GM18520 (cell line): ENCODE measurements around the gene APAF1.

Experiments
- ATAC-seq: cut with Tn5 transposase; IDR thresholded peaks from one replicate; pipeline ENCODE4 v1.9.1; 2021; ENCODE audit not compliant: unreplicated experiment

APAF1 gene

GRCh38 chr12:98669751-98670150 is 24.7 kb downstream of the APAF1 start:
- no peak for ATAC-seq

DNA sequence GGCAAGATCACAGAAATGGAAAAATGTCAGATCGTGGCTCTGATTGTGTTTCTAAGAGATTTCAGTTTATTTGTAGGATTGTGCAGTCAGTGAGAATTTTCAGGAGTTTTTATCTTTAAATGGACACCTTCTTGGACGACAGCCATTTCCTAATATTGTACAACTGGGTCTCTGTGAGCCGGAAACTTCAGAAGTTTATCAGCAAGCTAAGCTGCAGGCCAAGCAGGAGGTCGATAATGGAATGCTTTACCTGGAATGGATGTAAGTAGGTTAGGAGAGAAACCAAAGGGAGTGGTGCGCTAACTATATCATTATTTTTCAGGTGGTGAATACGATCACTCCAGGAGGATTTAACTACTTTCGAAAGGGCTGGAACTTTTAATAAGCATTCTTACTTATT is 26.4 kb downstream of the APAF1 start:
- no peak for ATAC-seq

GRCh38 chr12:98674841-98675240 is 29.8 kb downstream of the APAF1 start:
- ATAC-seq = no peak

DNA sequence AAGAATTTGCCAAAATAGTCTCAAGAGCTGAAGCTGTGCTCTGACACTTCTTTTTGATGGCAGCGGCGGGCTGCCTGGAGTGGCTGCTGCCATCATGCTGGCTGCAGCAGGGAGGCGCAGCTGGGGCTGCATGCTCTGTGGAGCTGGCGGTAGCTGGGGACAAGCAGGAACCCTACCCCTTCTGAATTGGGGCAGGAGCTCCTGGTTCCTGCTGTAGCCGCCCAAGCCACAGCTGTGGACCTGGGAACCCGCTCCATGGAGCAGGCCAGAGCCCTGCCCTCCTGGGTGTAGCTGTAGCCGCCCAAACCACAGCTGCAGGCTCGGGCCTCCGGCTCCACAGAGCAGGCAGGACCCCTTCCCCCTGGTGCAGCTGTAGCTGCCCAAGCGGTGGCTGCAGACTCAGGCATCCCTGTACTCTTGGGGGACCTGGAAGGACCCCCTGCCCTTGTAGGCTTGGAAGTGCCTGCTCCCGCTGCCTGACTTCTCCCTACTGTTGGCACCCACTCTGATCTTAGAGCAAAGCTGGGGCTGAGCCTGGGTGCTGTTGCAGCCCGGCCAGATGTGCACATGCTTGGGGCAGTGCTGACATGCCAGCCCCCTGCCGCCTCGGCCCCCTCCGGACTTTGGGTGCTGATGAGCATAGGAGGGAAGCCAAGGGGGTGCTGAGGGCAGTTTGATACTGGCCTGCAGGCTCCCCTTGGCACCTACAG is 33.3 kb downstream of the APAF1 start:
- ATAC-seq = no peak

GRCh38 chr12:98678946-98679610 is 34.0 kb downstream of the APAF1 start:
- ATAC-seq = no peak

GRCh38 chr12:98679611-98680005 is 34.5 kb downstream of the APAF1 start:
- no peak for ATAC-seq

- ATAC-seq = no peak
Observed at GRCh38 chr12:98684199-98684598, 39.1 kb downstream of the APAF1 start.

GRCh38 chr12:98686603-98687002 is 41.5 kb downstream of the APAF1 start:
- no peak for ATAC-seq

DNA sequence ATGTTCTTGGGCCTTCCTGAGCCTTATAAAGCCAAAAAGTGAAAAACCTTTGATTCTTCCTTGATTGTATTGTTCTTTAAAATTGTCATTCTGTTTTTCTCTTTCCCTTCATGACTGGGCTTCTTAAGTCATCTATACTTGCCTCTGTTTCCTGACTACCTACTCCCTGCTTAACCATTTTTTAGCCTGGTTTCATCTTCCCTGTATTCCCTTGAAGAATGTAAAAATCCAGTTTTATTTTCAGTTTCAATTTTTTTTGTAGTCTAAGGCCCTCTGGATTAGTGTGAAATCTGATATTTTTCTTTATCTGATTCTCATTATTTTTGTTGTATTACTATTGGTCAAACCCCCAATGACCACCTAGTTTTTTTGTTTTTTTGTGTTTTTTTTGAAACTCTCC is 46.3 kb downstream of the APAF1 start:
- ATAC-seq = no peak

- ATAC-seq = no peak
Observed at GRCh38 chr12:98696036-98696646, 51.1 kb downstream of the APAF1 start.

DNA sequence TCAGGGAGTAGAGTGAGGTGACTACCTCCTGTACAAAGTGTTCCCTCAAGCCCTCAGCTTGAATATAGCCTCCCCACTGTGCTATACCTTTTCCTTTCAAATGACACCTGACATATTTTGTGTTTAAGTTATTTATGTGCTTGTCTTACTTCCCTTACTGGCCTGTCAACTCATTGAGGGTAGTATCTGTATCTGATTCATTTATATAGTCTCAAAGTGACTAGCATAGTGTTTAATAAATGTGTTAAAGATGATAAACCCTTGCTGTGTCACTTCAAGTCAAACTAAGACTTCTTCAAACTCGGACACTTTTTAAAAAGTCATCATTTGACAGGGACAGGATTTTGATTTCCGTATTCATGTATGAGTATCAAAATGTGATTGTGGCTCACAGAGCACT is 52.1 kb downstream of the APAF1 start:
- ATAC-seq = no peak

DNA sequence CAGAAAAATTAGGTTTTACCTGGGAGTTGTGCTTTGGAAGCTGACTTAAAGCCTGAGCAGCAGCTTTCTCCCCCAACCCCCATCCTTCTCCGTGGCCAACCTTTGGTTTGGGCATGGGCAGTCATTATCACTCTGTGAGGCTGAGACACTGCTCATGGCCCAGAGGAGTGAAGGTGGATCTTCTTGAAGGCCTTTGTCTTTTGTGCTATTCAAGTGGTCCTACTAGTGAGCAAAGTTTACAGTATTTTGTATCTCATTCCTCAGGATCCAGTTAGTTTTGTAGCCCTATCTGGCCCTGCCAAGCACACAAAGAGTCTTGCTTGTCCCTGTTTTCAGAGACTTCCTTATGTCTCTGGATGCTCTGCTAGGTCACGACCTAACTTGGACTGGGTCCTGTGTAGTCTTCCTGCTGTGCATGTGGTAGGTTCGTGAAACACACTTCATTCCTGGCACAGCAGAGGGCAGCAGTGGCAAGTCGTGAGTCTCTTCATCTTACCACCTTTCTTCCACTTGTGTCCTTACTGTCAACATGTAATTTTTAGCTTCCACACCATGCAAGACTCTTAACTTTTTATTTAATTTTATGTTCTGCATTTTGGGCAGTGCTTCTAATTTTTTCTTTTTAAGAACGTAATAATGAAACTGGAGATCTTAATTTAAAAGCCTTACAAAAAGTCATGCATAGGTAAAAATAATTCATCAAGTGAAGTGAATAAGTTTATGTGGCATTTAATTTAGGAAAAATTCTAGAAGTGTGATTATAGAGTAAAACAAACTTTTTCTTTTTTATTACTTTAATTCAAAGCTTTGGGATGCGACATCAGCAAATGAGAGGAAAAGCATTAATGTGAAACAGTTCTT is 53.7 kb downstream of the APAF1 start:
- peak; percentile 92 for ATAC-seq

DNA sequence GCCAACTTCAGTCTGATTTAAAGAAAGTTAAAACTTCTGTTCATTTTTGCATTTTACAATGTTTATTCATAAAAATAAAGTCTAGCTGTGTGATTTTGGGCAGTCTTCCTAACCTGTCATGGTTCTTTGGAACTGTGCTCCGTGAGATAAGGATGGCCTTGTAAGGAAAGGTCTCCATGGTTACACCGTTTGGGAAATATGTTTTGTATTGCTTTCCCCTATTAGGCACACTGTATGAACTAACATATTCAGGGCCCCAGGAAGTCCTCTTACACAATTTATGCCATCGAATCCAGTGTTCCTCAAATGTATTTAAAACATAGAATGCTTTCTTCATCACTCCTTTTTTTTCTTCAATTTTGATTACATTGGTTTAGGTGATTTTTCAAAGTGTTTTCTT is 54.5 kb downstream of the APAF1 start:
- ATAC-seq = no peak

- no peak for ATAC-seq
Observed at GRCh38 chr12:98701166-98701565, 56.1 kb downstream of the APAF1 start.

GRCh38 chr12:98709022-98709421 is 63.9 kb downstream of the APAF1 start:
- no peak for ATAC-seq

GRCh38 chr12:98714426-98714825 is 69.3 kb downstream of the APAF1 start:
- ATAC-seq = no peak

DNA sequence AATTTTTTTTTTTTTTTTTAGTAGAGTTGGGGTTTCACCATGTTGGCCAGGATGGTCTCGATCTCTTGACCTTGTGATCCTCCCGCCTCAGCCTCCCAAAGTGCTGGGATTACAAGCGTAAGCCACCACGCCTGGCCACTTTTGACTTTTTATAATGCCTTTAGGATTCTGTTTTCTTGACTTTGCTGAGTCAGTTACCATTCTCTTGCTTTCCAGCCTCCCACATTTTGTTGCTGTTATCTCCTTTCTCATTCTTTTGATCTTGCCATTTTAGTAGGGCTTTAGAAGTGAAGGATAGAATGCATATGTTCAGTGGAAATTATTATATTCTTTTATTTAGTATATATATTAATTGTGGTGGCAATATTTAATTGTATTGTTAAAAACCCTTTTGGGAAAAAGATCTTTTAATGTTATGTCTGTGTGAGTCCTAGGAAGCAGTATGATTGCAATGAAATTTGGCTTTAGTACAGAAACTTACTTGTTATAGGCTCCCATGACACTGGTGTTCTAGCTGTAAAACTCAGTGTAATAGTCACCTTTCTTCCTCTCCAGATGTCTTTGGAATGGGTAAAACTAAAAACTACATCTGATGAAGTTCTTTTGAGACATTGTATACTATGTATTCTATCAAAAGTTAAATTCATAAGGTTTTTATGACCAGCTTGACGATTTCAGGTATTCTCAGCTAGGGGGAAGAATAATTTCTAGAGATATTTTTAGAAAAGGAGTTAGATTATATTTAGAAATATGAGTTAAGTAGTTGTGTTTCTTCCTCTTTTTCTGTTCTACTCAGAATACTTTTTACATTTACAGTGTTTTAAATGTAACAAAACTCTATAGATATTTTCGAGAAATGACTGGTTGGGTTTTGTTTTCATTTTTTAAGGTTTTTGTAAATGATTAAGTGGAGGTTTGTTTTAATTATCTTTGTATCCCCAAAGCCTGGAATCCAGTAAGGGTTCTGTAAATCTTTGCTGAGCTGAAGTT is 74.7 kb downstream of the APAF1 start:
- no peak for ATAC-seq

GRCh38 chr12:98721204-98721702 is 76.2 kb downstream of the APAF1 start:
- ATAC-seq = no peak

DNA sequence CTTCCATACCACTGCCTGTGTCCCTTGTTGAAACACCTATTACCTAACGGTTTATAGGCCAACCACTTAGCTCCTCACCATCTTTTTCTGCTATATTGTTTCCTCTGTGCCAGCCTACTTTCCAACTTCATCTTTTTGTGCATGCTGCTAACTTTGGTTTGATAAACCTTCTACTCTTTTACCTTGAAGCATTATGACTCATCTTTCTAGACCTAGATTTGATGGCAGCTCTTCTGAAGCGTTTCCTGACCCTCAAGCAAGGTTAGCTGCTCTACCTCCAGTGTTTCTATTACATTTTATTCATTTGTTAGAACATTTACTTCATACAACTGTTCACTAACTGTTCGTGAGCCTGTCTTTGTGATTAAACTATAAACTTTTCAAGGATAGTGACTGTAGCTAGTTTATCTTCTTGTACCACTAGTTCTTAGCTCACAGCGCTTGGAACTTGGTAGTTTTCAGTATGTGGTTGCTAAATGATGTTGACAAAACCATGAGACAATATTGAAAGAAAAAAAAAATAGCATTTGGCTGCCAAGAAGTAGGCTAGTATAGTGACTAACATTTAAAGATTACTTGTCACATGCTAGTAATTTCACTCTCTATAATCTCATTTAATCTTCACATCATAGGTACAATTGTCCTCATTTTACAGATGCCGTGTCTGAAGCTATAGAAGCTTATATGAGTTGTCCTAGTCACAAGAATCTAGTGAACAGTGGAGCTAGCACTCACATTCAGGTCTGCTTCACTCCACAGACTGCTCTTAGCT is 79.5 kb downstream of the APAF1 start:
- no peak for ATAC-seq
